ENCODE results near the gene PLCB1. TPM values are rescaled to one million over a fixed set of nuclear protein-coding genes. Genes with fewer than 3 reads are reported as not detected.

Gene PLCB1
- total RNA-seq, 1 experiment from 2014 or later: not detected

- H3K4me3 ChIP-seq: no peak overlapping the region
- H3K9me3 ChIP-seq (ENCODE audit: insufficient read depth, low read depth): no peaks in the 10 kb centered on the region
- no peak for DNase-seq
- intact Hi-C loops (cut with micrococcal nuclease; ENCODE audit: unreplicated experiment): no loop called here
- TF ChIP-seq CTCF (conservative IDR thresholded peaks at IDR 0.05): no peak
- no peak for TF ChIP-seq EZH2 (IDR thresholded peaks at IDR 0.05; ENCODE audit: low read depth)
- no TSS peak for BruUV-seq (replicated peaks)
- H3K27ac ChIP-seq: no peak overlapping the region
- H3K36me3 ChIP-seq (ENCODE audit: low read depth): no peaks in the 10 kb centered on the region
- no peak overlapping the region for H2AFZ ChIP-seq
- CTCF ChIA-PET: no interaction called here
- no peaks in the 10 kb centered on the region for H3K9me2 ChIP-seq (ENCODE audit: insufficient read depth)
- no peaks in the 10 kb centered on the region for H4K20me1 ChIP-seq (ENCODE audit: insufficient read depth)
- no peak overlapping the region for H3K4me2 ChIP-seq
- no peaks in the 10 kb centered on the region for H3K79me2 ChIP-seq (ENCODE audit: low read depth)
- no peaks in the 10 kb centered on the region for H3K4me1 ChIP-seq (replicated peaks; ENCODE audit: insufficient read depth)
- no peaks in the 10 kb centered on the region for H3F3A ChIP-seq (ENCODE audit: insufficient read depth, low read depth)
- no peaks in the 10 kb centered on the region for H3K27me3 ChIP-seq (ENCODE audit: insufficient read depth, low read depth)
- POLR2A ChIA-PET (ENCODE audit: unreplicated experiment): no interaction called here
Observed at GRCh38 chr20:8330785-8331695, 199.0 kb downstream of the PLCB1 start.

GRCh38 chr20:8331740-8332412 lies 199.8 kb downstream of the PLCB1 start:
- no peaks in the 10 kb centered on the region for H3K9me3 ChIP-seq (ENCODE audit: insufficient read depth, low read depth)
- H4K20me1 ChIP-seq (ENCODE audit: insufficient read depth): no peaks in the 10 kb centered on the region
- no peaks in the 10 kb centered on the region for H3K4me1 ChIP-seq (replicated peaks; ENCODE audit: insufficient read depth)
- no peaks in the 10 kb centered on the region for H3K36me3 ChIP-seq (ENCODE audit: low read depth)
- no peaks in the 10 kb centered on the region for H3K9me2 ChIP-seq (ENCODE audit: insufficient read depth)
- BruUV-seq (replicated peaks): no TSS peak
- H3K4me2 ChIP-seq: no peak overlapping the region
- no peak overlapping the region for H3K4me3 ChIP-seq
- ChIA-PET CTCF (no interaction called here), POLR2A (ENCODE audit: unreplicated experiment) (no interaction called here)
- intact Hi-C loops (cut with micrococcal nuclease; ENCODE audit: unreplicated experiment): no loop called here
- no peak overlapping the region for H2AFZ ChIP-seq
- TF ChIP-seq CTCF (conservative IDR thresholded peaks at IDR 0.05) (no peak), EZH2 (IDR thresholded peaks at IDR 0.05; ENCODE audit: low read depth) (no peak)
- no peak overlapping the region for H3K27ac ChIP-seq
- no peaks in the 10 kb centered on the region for H3K79me2 ChIP-seq (ENCODE audit: low read depth)
- no peak for DNase-seq
- no peaks in the 10 kb centered on the region for H3F3A ChIP-seq (ENCODE audit: insufficient read depth, low read depth)
- H3K27me3 ChIP-seq (ENCODE audit: insufficient read depth, low read depth): no peaks in the 10 kb centered on the region

- Histone ChIP-seq H4K20me1 (ENCODE audit: insufficient read depth) (no peaks in the 10 kb centered on the region), H3K27ac (no peak overlapping the region), H3K4me1 (replicated peaks; ENCODE audit: insufficient read depth) (no peaks in the 10 kb centered on the region), H3K4me2 (no peak overlapping the region), H2AFZ (no peak overlapping the region), H3K79me2 (ENCODE audit: low read depth) (no peaks in the 10 kb centered on the region), H3K27me3 (ENCODE audit: insufficient read depth, low read depth) (no peaks in the 10 kb centered on the region), H3K9me2 (ENCODE audit: insufficient read depth) (no peaks in the 10 kb centered on the region), H3F3A (ENCODE audit: insufficient read depth, low read depth) (no peaks in the 10 kb centered on the region), H3K36me3 (ENCODE audit: low read depth) (no peaks in the 10 kb centered on the region), H3K4me3 (no peak overlapping the region), H3K9me3 (ENCODE audit: insufficient read depth, low read depth) (no peaks in the 10 kb centered on the region)
- ChIA-PET CTCF (no interaction called here), POLR2A (ENCODE audit: unreplicated experiment) (no interaction called here)
- no peak for TF ChIP-seq CTCF (conservative IDR thresholded peaks at IDR 0.05)
- no peak for TF ChIP-seq EZH2 (IDR thresholded peaks at IDR 0.05; ENCODE audit: low read depth)
- no TSS peak for BruUV-seq (replicated peaks)
- intact Hi-C loops (cut with micrococcal nuclease; ENCODE audit: unreplicated experiment): no loop called here
- DNase-seq: no peak
Observed at GRCh38 chr20:8334641-8335040, 202.6 kb downstream of the PLCB1 start.

Measured in PC-9 (cell line).